ENCODE data around the gene FAM47A. TPM values are rescaled to one million over a fixed set of nuclear protein-coding genes. Genes with fewer than 3 reads are reported as not detected.

The FAM47A gene
- polyA plus RNA-seq (ENCODE audit: insufficient read length in 12 of 12), result under 1 TPM in 2 of 12 donors, not detected in 10; 0.06 to 0.07 TPM
- long read RNA-seq, donor 1, result 0 reads
- long read RNA-seq, donor 2, result 0 reads
- long read RNA-seq, donor 3, result 0 reads
- long read RNA-seq, donor 4, result 0 reads
- long read RNA-seq, donor 5, result 0 reads
- long read RNA-seq, donor 6, result 0 reads
- long read RNA-seq, donor 7, result 0 reads
- long read RNA-seq, donor 8, result 0 reads
- long read RNA-seq, donor 9, result 0 reads
- long read RNA-seq, donor 10, result 0 reads
- long read RNA-seq, donor 11, result 0 reads

DNA sequence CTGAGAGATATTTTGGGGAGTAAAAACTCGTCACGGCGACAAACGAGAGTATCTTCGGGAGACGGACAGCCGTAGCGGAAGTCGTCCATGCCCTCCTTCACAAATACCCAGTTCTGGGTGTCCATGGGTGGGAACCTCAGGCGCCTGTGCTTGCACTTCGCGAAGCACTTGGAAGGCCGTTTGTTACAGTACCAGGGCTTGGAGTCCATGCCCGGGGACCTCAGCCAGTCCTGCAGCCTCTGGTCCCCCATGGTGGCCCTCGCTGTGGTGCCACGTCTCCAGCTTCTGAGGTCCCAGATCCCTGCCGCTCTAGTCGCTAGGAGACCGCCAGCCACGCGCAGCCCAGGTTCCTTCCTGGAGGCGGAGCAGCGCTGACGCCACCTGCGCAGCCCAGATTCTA lies at the start of gene FAM47A:
Gene FAM47A (minus strand): TSS at position 287 of the 400 bp plus-strand sequence. CDS start 36 bp downstream, at position 251.
- DNase-seq, result no peak

DNA sequence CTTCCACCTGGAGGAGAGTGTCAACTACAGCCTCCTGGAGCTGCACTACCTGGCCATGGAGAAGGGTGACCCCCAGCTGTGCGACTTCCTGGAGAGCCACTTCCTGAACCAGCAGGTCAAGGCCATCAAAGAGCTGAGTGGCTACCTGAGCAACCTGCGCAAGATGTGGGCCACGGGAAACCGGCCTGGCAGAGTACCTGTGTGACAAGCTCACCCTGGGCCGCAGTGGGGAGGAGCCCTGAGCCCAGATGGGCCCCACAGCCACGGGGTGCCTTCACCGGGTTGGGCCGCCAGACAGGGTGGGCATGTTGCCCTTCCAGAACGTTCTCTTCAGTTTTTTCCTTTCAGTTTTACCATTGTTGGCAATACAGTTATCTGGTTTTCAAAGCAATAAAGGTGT lies 15.2 kb upstream of the FAM47A start:
- DNase-seq, result no peak

DNA sequence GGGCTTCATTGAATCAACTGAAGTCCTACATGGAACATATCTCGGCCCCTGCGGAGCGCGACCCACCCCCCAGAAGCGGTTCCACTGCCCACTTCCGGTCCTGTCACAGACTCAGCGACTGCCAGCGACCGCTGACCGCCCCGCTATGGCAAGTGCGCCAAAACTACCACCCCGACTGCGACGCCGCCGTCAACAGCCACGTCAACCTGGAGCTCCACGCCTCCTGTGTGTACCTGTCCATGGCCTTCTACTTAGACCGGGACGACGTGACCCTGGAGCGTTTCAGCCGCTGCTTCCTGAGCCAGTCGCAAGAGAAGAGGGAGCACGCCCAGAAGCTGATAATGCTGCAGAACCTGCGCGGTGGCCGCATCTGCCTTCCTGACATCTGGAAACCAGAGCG lies 14.8 kb upstream of the FAM47A start:
- DNase-seq, result no peak

DNA sequence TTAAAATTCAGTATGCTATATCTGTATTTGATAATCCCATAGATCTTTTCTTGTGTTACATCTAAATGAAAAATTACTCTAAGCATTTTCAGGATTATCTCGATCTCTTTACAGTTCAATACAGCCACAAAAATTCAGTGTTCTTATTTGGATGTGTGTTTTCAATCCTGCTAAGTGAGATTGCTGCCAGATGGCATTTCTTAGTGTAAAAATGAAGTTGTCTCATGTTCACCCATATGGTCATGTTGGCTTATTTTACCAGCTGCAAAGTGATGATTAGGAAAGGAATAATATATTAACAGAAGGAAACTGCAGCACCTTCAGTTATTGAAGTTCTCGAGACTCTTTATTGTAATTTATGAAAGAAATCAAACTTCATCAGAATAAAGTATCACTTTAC lies 12.1 kb upstream of the FAM47A start:
- DNase-seq, result no peak

DNA sequence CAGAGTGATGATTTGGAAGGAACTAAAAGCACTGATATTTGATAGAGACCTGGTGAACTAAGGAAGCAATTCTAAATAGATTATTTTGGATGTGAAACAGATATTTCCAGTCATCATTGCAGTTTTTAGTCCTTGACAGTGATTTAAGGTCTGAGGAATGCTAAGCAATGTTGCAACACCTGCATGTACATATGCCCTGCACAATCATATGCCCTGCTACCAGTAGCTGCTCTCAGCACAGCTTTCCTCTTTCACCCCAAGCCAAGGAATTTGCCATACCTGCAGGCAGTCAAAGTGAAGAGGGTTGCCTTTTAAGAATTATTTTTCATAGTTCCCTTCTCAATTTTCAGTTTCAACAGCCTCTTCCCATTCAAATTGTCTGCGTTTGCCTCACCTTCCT lies 8.7 kb upstream of the FAM47A start:
- DNase-seq, result no peak

DNA sequence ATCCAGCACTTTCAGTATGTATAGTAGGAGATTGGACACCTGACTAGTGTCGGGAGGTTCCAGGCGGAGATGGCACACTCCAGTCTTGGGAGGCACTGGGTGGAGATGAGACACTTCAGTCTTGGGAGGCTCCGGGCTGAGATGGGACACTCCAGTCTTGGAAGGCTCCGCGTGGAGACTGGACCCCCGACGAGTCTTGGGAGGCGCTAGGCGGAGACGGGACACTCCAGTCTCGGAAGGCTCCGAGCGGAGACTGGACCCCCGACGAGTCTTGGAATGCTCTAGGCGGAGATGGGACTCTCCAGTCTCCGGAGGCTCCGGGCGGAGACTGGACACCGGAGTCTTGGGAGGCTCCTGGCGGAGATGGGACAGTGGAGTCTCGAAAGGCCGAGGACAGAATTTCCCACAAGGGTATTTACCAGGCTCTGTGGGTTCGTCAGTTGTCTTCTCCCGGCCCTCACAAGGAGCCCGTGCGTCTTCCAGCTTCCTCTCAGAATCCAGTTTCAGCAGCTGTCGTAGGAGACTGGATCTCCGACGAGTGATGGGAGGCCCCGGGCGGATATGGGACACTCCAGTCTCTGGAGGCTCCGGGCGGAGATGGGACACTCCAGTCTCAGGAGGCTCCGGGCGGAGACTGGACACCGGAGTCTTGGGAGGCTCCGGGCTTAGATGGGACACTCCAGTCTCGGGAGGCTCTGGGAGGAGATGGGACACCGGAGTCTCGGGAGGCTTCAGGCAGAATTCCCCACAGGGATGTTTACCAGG lies 952 bp downstream of the FAM47A start:
- DNase-seq, result no peak

DNA sequence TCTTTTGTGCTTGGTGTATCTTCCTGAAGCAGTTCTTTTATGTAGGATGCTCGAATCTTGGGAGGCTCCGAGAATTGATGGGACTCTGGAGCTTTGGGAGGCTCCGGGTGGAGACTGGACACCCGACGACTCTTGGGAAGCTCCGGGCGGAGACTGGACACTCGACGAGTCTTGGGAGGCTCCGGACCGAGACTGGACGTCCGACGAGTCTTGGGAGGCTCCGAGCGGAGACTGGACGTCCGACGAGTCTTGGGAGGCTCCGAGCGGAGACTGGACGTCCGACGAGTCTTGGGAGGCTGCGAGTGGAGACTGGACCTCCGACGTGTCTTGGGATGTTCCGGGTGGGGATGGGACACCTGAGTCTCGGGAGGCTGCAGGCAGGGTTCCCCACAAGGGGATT lies 1.6 kb downstream of the FAM47A start:
- DNase-seq, result no peak

DNA sequence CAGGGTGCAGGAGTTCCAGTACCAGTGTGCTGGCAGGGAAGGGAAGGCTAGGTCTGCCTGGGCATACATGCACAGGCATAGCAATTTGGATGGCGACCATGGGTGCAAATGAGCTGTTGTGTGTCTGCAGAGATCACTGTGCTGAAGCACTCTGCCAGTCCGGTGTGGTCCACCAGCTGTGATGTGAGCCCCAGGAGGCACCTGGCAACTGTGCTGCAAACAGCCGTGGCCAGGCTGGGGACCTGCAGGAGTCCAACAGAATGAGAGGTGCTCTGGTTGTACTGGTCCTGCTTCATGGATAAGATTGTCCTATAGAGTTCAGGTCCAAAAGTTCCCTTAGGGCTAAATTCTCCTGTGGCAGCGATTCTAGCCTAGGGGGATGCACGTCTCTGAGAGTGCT lies 6.1 kb downstream of the FAM47A start:
- DNase-seq, result no peak

DNA sequence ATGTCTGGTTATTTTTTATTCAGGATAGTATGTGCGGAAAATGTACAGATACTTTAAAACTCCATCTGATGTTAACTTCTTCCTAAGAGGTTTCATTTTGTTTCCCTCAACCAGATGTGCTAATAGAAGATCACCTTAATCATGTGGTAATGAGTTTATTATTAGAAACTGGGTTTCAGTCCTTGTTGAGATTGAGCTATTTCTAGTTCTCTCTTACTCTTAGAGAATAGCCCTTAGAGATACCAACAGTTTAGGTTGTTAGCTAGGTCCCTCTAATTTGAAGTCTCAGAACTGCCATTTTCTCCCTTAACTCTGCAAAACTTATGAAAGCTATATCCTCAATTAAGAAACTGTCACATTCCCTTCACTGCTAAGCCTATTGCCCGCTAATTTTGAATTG lies 13.0 kb downstream of the FAM47A start:
- DNase-seq, result no peak

DNA sequence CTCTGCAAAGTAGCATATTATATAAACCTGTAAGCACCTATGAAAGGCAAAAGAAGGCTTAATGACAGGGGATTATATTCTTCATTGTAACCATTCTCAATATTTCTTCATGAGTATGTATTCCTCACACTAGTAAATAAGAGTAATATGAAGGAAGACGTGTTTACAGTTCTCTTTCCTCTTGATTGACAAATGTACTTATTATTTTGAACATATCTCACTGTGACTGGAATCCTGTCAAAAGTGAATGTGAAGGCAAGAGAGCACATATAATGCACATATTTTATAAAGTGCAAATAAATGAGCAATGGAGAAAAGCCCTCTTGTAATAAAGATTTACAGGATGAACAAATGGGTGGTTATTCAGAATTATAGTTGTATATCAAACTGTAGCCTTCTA lies 19.7 kb downstream of the FAM47A start:
- no peak for DNase-seq
